C1 segment of cervical spinal cord (tissue), 14 donors: Measurements from ENCODE around the gene TMEM254.
A peak's percentile ranks its signal among the peaks of the same experiment; 100 is the strongest.
"Not testable (repeated sequence)": the region's sequence is repeated elsewhere in the genome, so short reads cannot be mapped to it uniquely, and the experiment has no call there.

Experiments
- DNase-seq, 14 donors: peaks; one replicate each; lab custom pipeline; 2025; lab: John Stamatoyannopoulos, UW

The TMEM254 gene, protein sequence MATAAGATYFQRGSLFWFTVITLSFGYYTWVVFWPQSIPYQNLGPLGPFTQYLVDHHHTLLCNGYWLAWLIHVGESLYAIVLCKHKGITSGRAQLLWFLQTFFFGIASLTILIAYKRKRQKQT

DNA sequence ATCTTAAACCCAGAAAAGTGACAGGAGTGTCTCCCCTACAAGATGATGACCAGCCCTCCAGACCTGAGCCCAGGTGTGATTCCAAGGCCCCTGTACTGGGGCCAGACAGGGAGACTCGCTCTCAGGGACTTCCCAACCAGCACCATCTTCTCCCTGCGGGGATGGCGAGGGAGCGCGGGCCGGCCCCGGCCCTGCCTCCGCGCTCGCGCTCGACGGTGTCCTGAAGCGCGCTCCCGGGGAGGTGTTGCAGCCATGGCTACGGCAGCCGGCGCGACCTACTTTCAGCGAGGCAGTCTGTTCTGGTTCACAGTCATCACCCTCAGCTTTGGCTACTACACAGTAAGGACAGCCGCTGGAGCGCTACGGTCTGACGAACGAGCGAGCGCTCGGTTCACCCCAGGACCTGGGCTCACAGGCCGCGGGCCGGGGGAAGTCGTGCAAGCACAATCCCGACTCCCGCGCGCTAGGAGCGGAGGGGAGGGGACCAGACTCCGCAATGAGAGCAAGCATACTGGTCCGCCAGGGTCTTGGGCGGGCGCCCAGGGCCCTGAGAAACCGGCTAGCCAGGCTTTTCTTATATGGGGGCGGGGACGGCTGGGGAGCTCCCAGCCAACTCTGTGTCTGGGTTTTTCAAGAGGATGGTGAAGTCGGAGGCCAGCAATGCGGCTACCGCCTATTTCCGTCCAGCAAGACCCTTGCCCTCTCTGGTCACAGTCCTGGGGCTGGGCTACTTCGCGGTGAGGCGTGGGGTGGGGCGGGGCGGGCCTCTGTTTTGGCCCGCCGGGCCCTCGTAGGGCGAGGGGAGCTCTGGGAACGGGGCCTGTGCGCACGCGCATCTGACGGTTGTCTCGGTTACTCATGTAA is at the start of gene TMEM254:
Gene TMEM254, plus strand, starts transcription at position 218 of the 864 bp plus-strand sequence. Its CDS starts 35 bp downstream, at position 253.
- DNase-seq = peak; percentile 45 to 96 (median 88)

DNA sequence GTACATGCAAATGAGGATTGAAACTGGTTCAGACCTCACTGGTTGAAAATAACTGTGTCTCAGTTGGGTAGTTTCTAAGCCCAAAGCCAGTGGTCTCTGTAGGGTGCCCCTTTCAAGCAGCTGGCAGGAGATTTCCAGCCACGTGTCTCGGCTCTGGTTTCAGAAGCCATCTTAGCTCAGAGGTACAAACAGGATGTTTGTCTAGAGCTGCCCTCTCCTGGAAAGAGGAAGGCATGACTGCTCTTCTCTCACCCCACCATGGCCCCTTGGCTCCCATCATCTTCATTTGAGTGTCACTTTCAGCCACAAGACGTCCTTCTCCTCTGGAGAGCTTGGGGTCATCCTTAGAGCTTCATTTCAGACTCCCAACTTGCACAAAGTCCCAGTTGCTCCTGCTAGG is 49.3 kb upstream of the TMEM254 start:
- DNase-seq = not testable (repeated sequence)

GRCh38 chr10:80029865-80030264 is 48.6 kb upstream of the TMEM254 start:
- DNase-seq = not testable (repeated sequence)

- no peak for DNase-seq
Observed at GRCh38 chr10:80032503-80032902, 46.0 kb upstream of the TMEM254 start.

DNA sequence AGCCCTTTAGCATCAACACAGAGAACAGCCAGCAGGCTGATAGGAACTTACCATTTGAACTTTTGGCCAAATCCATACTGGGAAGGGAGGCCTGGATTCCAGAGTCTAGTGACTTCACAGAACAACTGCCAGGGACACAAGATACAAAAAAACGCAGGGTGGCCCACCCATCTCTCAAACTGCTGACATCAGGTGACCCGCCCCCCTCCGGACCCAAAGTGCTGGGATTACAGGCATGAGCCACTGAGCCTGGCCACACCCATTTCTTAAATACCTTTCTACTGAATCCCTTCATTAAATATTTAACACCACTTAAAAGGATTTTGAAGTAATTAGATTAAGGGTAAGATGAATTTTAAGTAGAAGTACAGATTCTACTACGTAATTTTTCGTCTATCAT is 43.7 kb upstream of the TMEM254 start:
- DNase-seq = not testable (repeated sequence)

- not testable (repeated sequence) for DNase-seq
Observed at GRCh38 chr10:80035430-80035829, 43.0 kb upstream of the TMEM254 start.

GRCh38 chr10:80036921-80037500 is 41.5 kb upstream of the TMEM254 start:
- not testable (repeated sequence) for DNase-seq

DNA sequence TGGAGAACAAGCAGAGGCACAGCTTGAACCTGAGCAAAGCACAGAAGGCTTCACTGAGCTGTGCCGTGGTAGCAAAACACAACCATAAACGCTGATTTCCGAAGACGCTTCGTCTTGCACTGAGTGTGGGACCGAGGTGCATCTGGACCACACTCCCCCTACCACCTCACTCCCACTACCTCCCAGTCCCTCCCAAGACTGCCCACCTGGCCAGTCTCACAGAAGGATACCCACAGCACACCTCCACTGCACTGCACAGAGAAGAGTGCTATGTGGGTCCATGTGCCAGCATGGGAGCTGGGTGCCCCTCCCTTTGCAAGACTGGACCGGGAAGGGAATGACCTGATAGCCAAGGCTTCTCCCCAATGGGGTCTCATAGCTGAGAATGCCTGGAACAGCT is 40.2 kb upstream of the TMEM254 start:
- DNase-seq = not testable (repeated sequence)

GRCh38 chr10:80041162-80041561 is 37.3 kb upstream of the TMEM254 start:
- no peak for DNase-seq

GRCh38 chr10:80044935-80045334 is 33.5 kb upstream of the TMEM254 start:
- DNase-seq = not testable (repeated sequence)

- peak in 10 of 14 donors; percentile 6 to 58 (median 25) for DNase-seq
Observed at GRCh38 chr10:80046629-80047441, 31.6 kb upstream of the TMEM254 start.

DNA sequence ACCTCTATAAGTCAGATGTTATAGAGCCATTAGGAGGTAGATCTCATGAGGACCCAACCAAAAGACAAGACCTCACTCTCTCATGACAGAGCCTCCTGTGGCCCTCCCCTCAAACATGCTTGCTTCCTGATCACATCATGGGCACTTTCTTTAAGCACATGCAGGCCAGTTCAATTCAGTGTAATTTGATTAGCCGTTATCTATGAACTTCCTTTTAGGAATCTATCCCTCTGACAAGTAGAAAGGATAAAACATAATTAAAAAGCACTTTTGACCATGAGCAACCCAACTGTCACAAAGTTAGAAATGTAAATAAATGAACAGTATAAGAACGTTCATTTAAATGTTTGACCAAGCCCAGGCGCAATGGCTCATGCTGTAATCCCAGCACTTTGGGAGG is 27.7 kb upstream of the TMEM254 start:
- no peak for DNase-seq

GRCh38 chr10:80051993-80052392 is 26.5 kb upstream of the TMEM254 start:
- DNase-seq = no peak

GRCh38 chr10:80055760-80056159 is 22.7 kb upstream of the TMEM254 start:
- DNase-seq = peak in 2 of 14 donors; percentile 6 to 26

- DNase-seq = no peak
Observed at GRCh38 chr10:80057171-80057570, 21.3 kb upstream of the TMEM254 start.

- no peak for DNase-seq
Observed at GRCh38 chr10:80064120-80064886, 14.2 kb upstream of the TMEM254 start.

GRCh38 chr10:80066809-80067208 is 11.7 kb upstream of the TMEM254 start:
- DNase-seq = no peak

DNA sequence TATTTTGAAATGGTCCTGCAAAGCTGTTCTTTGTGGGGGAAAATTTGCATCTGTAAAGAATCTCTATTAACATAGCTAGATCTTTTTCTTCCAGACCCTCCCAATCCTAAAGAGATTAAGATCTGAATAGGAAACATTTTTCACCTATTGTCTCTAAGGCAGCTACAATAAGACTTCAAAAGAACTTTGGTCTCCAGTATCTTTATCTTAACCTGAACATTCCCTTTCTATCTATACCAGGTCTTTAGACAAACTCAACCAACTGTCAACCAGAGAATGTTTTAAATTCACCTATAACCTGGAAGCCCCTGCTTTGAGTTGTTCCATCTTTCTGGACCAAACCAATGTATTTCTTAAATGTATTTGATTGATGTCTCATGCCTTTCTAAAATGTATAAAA is 10.6 kb upstream of the TMEM254 start:
- not testable (repeated sequence) for DNase-seq

GRCh38 chr10:80068270-80068669 is 10.2 kb upstream of the TMEM254 start:
- DNase-seq = no peak

- DNase-seq = peak in 13 of 14 donors; percentile 20 to 84 (median 76)
Observed at GRCh38 chr10:80070057-80070456, 8.4 kb upstream of the TMEM254 start.

DNA sequence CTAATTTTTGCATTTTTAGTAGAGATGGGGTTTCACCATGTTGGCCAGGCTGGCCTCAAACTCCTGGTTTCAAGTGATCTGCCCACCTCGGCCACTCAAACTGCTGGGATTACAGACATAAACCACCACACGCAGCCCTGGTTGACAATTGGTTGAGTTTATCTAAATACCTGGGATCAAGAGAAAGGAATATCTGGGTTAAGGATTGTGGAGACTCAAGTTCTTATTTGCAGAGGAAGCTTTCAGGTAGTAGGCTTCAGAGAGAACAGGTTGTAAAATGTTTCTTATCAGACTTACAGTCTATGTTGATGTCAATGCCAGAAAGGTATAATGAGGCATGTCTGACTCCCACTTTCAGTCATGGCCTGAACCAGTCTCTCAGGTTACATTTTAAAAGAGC is 5.9 kb upstream of the TMEM254 start:
- no peak for DNase-seq
